Large intestine (tissue), 3 donors: ENCODE results near the gene INPP5E. TPM values are rescaled to one million over a fixed set of nuclear protein-coding genes. Genes with fewer than 3 reads are reported as not detected.

ENCODE experiments used
- DNase-seq, 2 donors: peaks; one replicate each; pipeline versions ENCODE4 v3.0.0 to v3.0.0-alpha.2; 2013
- H3K27ac ChIP-seq: one replicate; pipeline ENCODE4 v1.5.1; 2013; ENCODE audit warnings: low read length
- H3K27me3 ChIP-seq: 2 replicates; pipeline ENCODE4 v1.6.1; 2013; ENCODE audit warnings: low read length; ENCODE audit not compliant: control insufficient read depth, insufficient read depth
- H3K36me3 ChIP-seq: 2 replicates; pipeline ENCODE4 v1.6.1; 2013; ENCODE audit warnings: low read length; ENCODE audit not compliant: control insufficient read depth, insufficient read depth
- H3K4me1 ChIP-seq: one replicate; pipeline ENCODE4 v1.6.1; 2013; ENCODE audit warnings: low read length; ENCODE audit not compliant: control insufficient read depth, insufficient read depth
- H3K4me3 ChIP-seq: one replicate; pipeline ENCODE4 v1.5.1; 2013; ENCODE audit warnings: low read length
- H3K9me3 ChIP-seq: one replicate; pipeline ENCODE4 v1.6.1; 2013; ENCODE audit warnings: mild to moderate bottlenecking, low read depth, low read length, moderate library complexity; ENCODE audit not compliant: control insufficient read depth
- WGBS: methylation state at CpG from one replicate; pipeline ENCODE4 v1.1.5; 2013; ENCODE audit warnings: low lambda C conversion rate; ENCODE audit not compliant: insufficient coverage; 5-methylcytosine and 5-hydroxymethylcytosine counted together
- polyA plus RNA-seq: library from polyadenylated mRNA; unstranded; fragments of 120-200 nt; gene quantifications from one replicate; pipeline ENCODE4 v1.2.1, GENCODE V29; 2013

Gene INPP5E
- polyA plus RNA-seq, 1 donor: 12.8 TPM

DNA sequence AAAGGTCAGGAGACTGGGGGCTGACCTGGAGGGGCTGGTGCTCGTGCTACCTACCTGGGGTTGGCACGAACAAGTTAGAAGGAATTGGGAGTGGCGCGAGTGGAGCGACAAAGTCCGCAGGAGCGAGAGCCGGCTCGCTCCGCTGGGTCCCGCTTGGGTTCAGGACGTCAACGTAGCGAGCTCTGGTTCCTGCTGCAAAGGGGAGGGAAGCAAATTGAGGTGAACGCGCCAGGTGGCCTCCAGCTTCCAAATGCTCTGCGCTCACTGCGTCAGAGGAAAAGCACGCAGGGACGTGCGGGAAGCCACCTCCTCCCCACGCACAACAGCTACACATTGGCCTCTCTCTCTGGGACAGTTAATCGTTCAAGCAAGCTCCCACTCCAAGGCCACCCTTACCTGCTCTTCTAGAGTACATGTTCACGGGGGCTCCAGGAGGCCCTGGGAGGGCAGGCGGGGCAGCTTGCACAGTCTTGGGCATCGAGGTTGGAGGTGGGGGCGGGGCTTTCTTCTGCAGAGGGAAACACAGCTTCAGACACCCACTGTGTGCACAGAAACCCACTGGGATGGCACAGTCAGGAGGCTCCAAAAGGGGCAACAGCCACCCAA is 7.6 kb upstream of the INPP5E start:
- Histone ChIP-seq H3K27me3 (no peaks in the 10 kb centered on the region), H3K4me1 (no peaks in the 10 kb centered on the region), H3K36me3 (peaks cover 89% of the 10 kb centered on the region), H3K9me3 (no peaks in the 10 kb centered on the region), H3K4me3 (no peak overlapping the region), H3K27ac (no peak overlapping the region)
- WGBS: no CpG with 5 or more reads among the region's 27 CpGs
- no peak for DNase-seq

DNA sequence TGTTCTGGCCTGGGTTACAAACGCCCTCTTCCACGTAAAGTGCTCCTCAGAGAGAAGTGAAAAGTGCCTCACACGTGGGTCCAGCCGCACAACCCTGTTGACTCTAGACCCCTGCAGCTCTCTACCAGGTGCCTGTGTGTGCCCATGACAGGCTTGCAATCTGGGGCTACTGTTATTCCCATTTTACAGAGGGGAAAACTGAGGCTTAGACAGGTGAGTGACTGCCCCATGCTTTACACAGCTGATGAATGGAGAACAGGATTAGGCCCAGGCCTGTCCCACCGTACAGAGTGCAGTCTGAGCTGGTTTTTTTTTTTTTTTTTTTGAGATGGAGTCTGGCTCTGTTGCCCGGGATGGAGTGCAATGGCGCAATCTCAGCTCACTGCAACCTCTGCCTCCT is 6.2 kb upstream of the INPP5E start:
- Histone ChIP-seq H3K4me3 (no peak overlapping the region), H3K27me3 (no peaks in the 10 kb centered on the region), H3K27ac (no peak overlapping the region), H3K4me1 (no peaks in the 10 kb centered on the region), H3K36me3 (peaks cover 93% of the 10 kb centered on the region), H3K9me3 (no peaks in the 10 kb centered on the region)
- DNase-seq: no peak
- WGBS: no CpG with 5 or more reads among the region's 7 CpGs

DNA sequence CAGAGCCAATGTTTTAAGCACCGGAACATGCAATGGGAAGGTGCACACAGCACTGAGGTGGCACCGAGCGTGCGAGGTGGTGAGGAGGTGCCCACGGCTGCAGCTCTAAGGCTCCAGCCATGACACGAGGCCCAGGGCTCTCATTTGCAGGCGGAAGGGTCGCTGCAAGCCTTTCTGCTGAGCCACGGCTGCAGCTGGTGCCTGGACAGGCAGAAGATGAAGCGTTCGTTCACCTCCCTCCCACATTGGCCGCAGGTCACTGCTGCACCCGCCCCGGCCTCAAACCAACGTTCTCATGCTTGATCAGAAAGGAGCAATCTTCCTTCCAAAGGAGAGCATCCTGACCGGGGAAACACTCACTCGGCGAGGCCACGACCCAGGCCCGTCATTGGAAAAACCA is 4.5 kb upstream of the INPP5E start:
- Histone ChIP-seq H3K4me3 (no peak overlapping the region), H3K9me3 (no peaks in the 10 kb centered on the region), H3K4me1 (no peaks in the 10 kb centered on the region), H3K36me3 (peaks cover 81% of the 10 kb centered on the region), H3K27me3 (no peaks in the 10 kb centered on the region), H3K27ac (no peak overlapping the region)
- no CpG with 5 or more reads among the region's 20 CpGs for WGBS
- DNase-seq: no peak

DNA sequence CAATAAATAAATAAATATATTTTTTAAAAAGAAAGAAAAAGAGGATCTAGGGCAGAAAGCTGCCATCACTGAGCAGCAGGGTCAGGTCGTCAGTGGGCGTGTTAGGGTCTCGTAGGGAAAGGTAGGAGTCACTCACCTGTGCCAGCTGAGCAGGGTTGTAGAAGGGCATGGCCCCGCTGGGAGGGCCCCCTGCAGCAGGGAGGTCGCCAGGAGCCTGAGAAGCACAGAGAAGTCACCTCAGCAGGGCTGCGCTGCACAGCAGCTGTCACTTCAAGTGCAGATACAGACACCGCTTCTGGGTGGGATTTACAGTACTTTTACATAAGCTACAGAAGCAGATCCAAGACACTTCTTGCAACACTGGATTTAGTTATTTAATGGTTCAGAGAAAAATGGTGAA is 4.0 kb upstream of the INPP5E start:
- no peak for DNase-seq
- WGBS: no CpG with 5 or more reads among the region's 7 CpGs
- no peak overlapping the region for H3K4me3 ChIP-seq
- no peaks in the 10 kb centered on the region for H3K4me1 ChIP-seq
- H3K27me3 ChIP-seq: no peaks in the 10 kb centered on the region
- H3K36me3 ChIP-seq: peaks cover 76% of the 10 kb centered on the region
- H3K9me3 ChIP-seq: no peaks in the 10 kb centered on the region
- no peak overlapping the region for H3K27ac ChIP-seq

DNA sequence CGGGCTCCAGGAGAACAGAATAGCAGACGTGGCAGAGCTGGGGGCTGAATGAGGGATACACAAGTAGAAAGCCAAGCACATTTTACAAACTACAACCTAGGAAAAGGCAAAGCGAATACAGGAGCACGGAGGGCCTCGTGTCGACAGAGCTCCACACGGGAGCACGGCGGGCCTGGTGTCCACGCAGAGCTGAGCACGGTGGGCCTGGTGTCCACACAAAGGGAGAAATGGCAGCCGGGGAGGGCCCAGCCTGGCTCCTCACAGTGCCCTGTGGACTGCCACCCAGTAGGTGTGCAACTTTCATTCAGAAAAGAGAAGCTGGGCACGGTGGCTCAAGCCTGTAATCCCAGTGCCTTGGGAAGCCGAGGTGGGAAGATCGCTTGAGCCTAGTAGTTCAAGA is 3.4 kb upstream of the INPP5E start:
- WGBS: no CpG with 5 or more reads among the region's 15 CpGs
- H3K9me3 ChIP-seq: no peaks in the 10 kb centered on the region

DNA sequence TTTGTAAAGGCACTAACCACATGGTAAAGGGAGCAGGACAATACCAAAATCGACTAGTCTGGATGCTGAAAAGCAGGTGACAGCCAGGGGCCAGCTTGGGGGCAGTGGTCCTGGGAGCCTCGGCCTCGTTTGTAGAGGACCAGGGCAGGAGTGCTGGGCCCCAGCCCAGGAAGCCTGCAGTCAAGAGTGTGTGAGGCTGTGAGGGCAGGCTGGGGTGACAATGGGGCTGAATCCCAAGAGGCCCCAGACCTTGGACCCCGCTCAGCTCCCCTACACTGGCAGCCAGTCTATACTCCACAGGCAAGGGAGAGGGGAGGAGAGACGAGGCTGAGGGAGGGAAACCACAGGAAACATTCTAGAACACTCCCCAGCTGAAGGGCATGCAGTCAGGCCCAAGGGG is 2.6 kb upstream of the INPP5E start:
- Histone ChIP-seq H3K27me3 (no peaks in the 10 kb centered on the region), H3K4me1 (peaks cover 8% of the 10 kb centered on the region), H3K36me3 (peaks cover 66% of the 10 kb centered on the region), H3K27ac (no peak overlapping the region), H3K4me3 (no peak overlapping the region), H3K9me3 (no peaks in the 10 kb centered on the region)
- no CpG with 5 or more reads among the region's 5 CpGs for WGBS
- no peak for DNase-seq

More for the DNA sequence above, 3.4 kb upstream of the INPP5E start:
- H3K4me3 ChIP-seq: no peak overlapping the region
- H3K36me3 ChIP-seq: peaks cover 70% of the 10 kb centered on the region
- H3K27ac ChIP-seq: no peak overlapping the region
- no peaks in the 10 kb centered on the region for H3K4me1 ChIP-seq
- H3K27me3 ChIP-seq: no peaks in the 10 kb centered on the region
- DNase-seq: no peak

DNA sequence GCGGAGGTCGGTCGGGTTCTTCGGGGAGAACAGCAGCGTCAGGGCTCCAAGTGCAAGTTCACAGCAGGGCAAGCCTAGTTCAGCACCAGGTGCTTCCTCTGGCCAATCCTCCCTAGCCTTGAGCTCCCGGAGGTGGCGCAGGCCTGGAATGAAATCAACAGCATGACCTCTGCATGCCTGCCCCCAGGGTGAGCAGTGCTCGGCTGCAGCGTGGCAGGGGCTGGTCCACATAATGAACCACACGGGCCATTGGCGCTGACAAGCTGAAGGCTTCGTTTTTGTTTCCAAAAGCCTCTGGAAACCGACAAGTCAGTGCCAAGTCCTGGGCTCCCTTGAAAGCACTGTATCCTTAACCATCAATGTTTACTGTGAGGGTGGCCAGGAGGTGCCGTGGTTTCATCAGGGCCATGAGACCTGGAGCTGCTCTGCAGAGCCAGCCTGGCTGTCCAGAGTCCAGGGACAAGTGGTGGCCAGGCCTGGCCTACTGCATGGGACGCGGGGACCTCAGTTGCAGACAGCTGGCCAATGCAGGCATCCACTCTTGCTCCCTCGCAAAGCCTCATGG is 2.1 kb upstream of the INPP5E start:
- no peaks in the 10 kb centered on the region for H3K9me3 ChIP-seq
- no peaks in the 10 kb centered on the region for H3K27me3 ChIP-seq
- WGBS: no CpG with 5 or more reads among the region's 17 CpGs
- no peak for DNase-seq
- H3K4me1 ChIP-seq: peaks cover 9% of the 10 kb centered on the region
- no peak overlapping the region for H3K4me3 ChIP-seq
- peaks cover 61% of the 10 kb centered on the region for H3K36me3 ChIP-seq
- H3K27ac ChIP-seq: no peak overlapping the region

DNA sequence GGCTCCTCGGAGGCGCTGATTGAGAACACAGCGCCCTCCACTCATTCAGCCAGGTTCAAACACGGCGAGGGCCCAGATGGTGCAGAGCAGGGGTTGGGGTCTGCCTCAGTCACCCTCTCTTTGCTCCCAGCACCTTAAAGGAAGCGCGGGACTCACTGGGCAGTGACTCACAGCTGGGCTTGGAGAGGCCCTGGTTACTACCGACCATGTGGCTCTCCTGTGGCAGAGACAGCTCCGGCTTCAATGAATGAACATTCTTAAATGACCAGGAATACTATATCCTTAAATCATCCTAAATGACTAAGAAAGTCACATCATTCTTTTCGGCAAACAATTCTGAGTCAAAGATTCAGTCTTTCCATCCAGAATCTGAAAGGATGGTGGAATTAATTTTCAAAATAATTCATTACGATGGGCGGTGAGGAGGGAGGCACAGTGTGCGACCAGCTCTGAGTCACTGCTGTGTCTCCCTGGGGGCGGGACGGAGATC is 1.6 kb upstream of the INPP5E start:
- Histone ChIP-seq H3K36me3 (peaks cover 57% of the 10 kb centered on the region), H3K9me3 (no peaks in the 10 kb centered on the region), H3K4me3 (no peak overlapping the region), H3K27me3 (no peaks in the 10 kb centered on the region), H3K4me1 (peaks cover 9% of the 10 kb centered on the region), H3K27ac (no peak overlapping the region)
- WGBS: no CpG with 5 or more reads among the region's 15 CpGs
- no peak for DNase-seq

DNA sequence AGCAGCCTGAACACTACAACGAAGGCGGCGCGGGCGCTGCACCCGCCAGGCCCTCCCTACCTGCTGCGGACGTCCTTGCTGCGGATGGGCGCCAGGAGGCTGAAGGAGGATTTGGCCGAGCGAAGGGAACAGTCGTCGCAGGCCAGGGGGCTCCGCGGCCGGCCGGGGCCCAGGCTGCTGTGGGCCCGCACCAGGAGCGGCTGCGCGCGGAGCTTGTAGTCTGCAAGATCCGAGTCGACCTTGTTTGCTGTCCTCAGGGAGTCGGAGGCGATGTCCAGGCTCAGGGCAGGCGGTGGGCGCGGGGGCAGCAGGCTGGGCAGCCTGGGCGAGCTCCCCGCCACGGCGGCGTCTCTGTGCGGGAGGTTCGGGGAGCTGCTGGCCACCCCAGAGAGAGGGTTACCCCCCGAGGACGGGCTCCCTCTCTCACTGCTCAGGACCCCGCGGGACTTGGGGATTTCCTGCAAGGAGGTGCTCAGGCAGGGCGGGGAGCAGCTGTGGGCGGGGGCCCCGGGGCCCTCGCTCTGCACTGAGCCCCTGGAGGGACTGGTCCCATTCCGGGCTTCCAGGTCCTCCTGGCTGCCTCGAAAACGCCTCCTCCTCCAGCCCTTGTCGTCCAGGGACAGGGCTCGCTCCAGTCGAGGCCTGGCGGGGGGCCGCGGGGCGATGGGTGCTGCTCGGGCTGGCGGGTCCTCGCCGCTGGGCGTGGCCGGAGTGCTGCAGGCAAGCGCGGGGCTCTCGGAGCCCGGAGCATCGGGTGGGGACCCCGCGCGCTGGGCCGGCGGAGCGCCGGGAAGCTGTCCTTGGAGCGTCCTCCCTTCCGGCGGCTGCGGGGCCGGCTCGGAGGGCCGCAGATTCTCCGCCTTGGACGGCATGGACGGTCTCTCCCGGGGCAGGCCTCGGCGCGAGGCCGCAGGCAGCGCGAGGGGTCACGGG is 831 bp downstream of the INPP5E start:
- peaks cover 9% of the 10 kb centered on the region for H3K4me1 ChIP-seq
- no peak for DNase-seq
- peaks cover 2% of the 10 kb centered on the region for H3K9me3 ChIP-seq
- H3K36me3 ChIP-seq: peaks cover 51% of the 10 kb centered on the region
- H3K27me3 ChIP-seq: no peaks in the 10 kb centered on the region
- no peak overlapping the region for H3K27ac ChIP-seq
- peak overlapping the region; percentile 65 for H3K4me3 ChIP-seq
- WGBS: no CpG with 5 or more reads among the region's 91 CpGs

DNA sequence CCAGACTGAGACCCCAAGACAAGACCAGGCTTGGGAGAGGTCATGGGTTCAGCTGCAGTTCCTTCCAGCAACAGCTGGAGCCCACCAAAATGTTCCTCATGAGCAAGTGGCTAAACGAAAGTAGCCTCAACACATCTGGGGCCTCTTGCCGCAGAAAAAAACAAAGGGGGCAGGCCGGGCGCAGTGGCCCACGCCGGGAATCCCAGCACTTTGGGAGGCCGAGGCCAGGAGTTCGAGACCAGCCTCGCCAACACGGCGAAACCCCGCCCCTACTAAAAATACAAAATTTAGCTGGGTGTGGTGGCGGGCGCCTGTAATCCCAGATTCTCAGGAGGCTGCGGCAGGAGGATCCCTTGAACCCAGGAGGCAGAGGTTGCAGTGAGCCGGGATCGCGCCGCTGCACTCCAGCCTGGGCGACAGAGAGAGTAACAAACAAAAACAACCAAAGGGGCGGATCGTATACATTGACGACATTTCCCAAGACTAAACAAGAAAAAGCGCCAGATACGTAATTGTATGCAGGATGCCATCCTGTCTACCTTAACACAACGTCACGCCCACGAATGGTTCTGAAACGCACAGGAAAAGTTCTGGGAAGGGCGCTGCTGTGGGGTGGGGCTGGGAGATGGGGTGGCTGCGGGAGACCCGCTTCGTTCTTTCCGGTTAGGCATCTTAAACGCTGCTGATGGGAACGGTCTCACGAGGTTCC is 1.7 kb downstream of the INPP5E start:
- Histone ChIP-seq H3K27ac (no peak overlapping the region), H3K27me3 (no peaks in the 10 kb centered on the region), H3K4me3 (peak overlapping the region; percentile 65), H3K9me3 (peaks cover 2% of the 10 kb centered on the region), H3K4me1 (peaks cover 9% of the 10 kb centered on the region), H3K36me3 (peaks cover 47% of the 10 kb centered on the region)
- no CpG with 5 or more reads among the region's 37 CpGs for WGBS
- peak in 1 of 2 donors; percentile 22 for DNase-seq
